H9 (cell line): Measurements from ENCODE around the gene FARS2. TPM values are rescaled to one million over a fixed set of nuclear protein-coding genes. Genes with fewer than 3 reads are reported as not detected.

Experiments
- DNase-seq: peaks from one replicate; pipeline ENCODE4 v3.0.0-alpha.2; 2017
- H2AFZ ChIP-seq: one replicate; pipeline ENCODE4 v1.6.1; 2013; ENCODE audit warnings: mild to moderate bottlenecking, low read length, control low read depth, moderate library complexity
- H2AK5ac ChIP-seq: 2 replicates; pipeline ENCODE4 v1.6.1; 2013; ENCODE audit warnings: low read length, control low read depth, mixed read lengths; ENCODE audit not compliant: insufficient read length
- H2BK120ac ChIP-seq: one replicate; pipeline ENCODE4 v1.6.1; 2013; ENCODE audit warnings: low read depth, mild to moderate bottlenecking, low read length, control low read depth, inconsistent platforms; ENCODE audit not compliant: poor library complexity, severe bottlenecking
- H2BK12ac ChIP-seq: 2 replicates; pipeline ENCODE4 v1.6.1; 2013; ENCODE audit warnings: low read length, control low read depth, mixed read lengths, low read depth; ENCODE audit not compliant: insufficient read length
- H2BK15ac ChIP-seq: 2 replicates; pipeline ENCODE4 v1.6.1; 2013; ENCODE audit warnings: low read depth, low read length, control low read depth
- H2BK20ac ChIP-seq: one replicate; pipeline ENCODE4 v1.6.1; 2013; ENCODE audit warnings: low read depth, mild to moderate bottlenecking, low read length, control low read depth, inconsistent platforms; ENCODE audit not compliant: poor library complexity, severe bottlenecking
- H2BK5ac ChIP-seq: 2 replicates; pipeline ENCODE4 v1.6.1; 2013; ENCODE audit warnings: low read length, control low read depth, mixed read lengths; ENCODE audit not compliant: insufficient read length
- H3K14ac ChIP-seq: 2 replicates; pipeline ENCODE4 v1.6.1; 2013; ENCODE audit warnings: low read length, control low read depth; ENCODE audit not compliant: insufficient read depth
- H3K18ac ChIP-seq: 2 replicates; pipeline ENCODE4 v1.6.1; 2013; ENCODE audit warnings: low read depth, mild to moderate bottlenecking, mixed read lengths, low read length, control low read depth; ENCODE audit not compliant: insufficient read length
- H3K23ac ChIP-seq: 2 replicates; pipeline ENCODE4 v1.6.1; 2013; ENCODE audit warnings: low read length, control low read depth, mixed read lengths, low read depth; ENCODE audit not compliant: insufficient read length
- H3K23me2 ChIP-seq: 2 replicates; pipeline ENCODE4 v1.6.1; 2013; ENCODE audit warnings: low read depth, mild to moderate bottlenecking, mixed read lengths, low read length, control low read depth; ENCODE audit not compliant: insufficient read length, poor library complexity, severe bottlenecking
- H3K27ac ChIP-seq: 2 replicates; pipeline ENCODE4 v1.5.1; 2013; ENCODE audit warnings: low read length, control low read depth, mixed read lengths, low read depth; ENCODE audit not compliant: insufficient read length
- H3K27me3 ChIP-seq: 2 replicates; pipeline ENCODE4 v1.6.1; 2013; ENCODE audit warnings: low read length, control low read depth, inconsistent platforms; ENCODE audit not compliant: insufficient read depth
- H3K4ac ChIP-seq: 2 replicates; pipeline ENCODE4 v1.6.1; 2013; ENCODE audit warnings: low read depth, mild to moderate bottlenecking, control low read depth, inconsistent platforms, low read length, moderate library complexity
- H3K4me1 ChIP-seq: 2 replicates; pipeline ENCODE4 v1.6.1; 2013; ENCODE audit warnings: low read length, control low read depth, inconsistent platforms; ENCODE audit not compliant: insufficient read depth
- H3K4me2 ChIP-seq: 2 replicates; pipeline ENCODE4 v1.6.1; 2013; ENCODE audit warnings: low read length, control low read depth, mixed read lengths; ENCODE audit not compliant: insufficient read length, insufficient read depth
- H3K56ac ChIP-seq: 2 replicates; pipeline ENCODE4 v1.6.1; 2013; ENCODE audit warnings: low read depth, mild to moderate bottlenecking, mixed read lengths, low read length, control low read depth; ENCODE audit not compliant: insufficient read length
- H3K79me1 ChIP-seq: 2 replicates; pipeline ENCODE4 v1.6.1; 2013; ENCODE audit warnings: low read depth, mild to moderate bottlenecking, moderate library complexity, low read length, control low read depth, inconsistent platforms; ENCODE audit not compliant: insufficient read depth, poor library complexity, severe bottlenecking
- H3K79me2 ChIP-seq: 2 replicates; pipeline ENCODE4 v1.6.1; 2013; ENCODE audit warnings: low read length, control low read depth, inconsistent platforms; ENCODE audit not compliant: insufficient read depth
- H3K9ac ChIP-seq: 2 replicates; pipeline ENCODE4 v1.6.1; 2013; ENCODE audit warnings: low read length, control low read depth, mixed read lengths; ENCODE audit not compliant: insufficient read length; ENCODE audit errors: extremely low read depth
- H3K9me3 ChIP-seq: one replicate; pipeline ENCODE4 v1.6.1; 2013; ENCODE audit warnings: low read depth, low read length, inconsistent platforms; ENCODE audit not compliant: control insufficient read depth
- H3T11ph ChIP-seq: one replicate; pipeline ENCODE4 v1.6.1; 2013; ENCODE audit warnings: mild to moderate bottlenecking, low read length, control low read depth, inconsistent platforms
- H4K20me1 ChIP-seq: one replicate; pipeline ENCODE4 v1.6.1; 2013; ENCODE audit not compliant: control insufficient read depth, insufficient read length, insufficient read depth
- H4K5ac ChIP-seq: 2 replicates; pipeline ENCODE4 v1.6.1; 2013; ENCODE audit warnings: low read depth, mild to moderate bottlenecking, mixed read lengths, low read length, control low read depth; ENCODE audit not compliant: insufficient read length
- H4K8ac ChIP-seq: replicated peaks from 2 replicates; pipeline ENCODE4 v1.6.1; 2013; ENCODE audit warnings: low read length, control low read depth, mixed read lengths, low read depth; ENCODE audit not compliant: insufficient read length
- H4K91ac ChIP-seq: 2 replicates; pipeline ENCODE4 v1.6.1; 2013; ENCODE audit warnings: low read depth, mild to moderate bottlenecking, moderate library complexity, mixed read lengths, low read length, control low read depth; ENCODE audit not compliant: insufficient read length
- H3K27ac Mint-ChIP-seq, 3 experiments: 2 replicates in 2 of 3; 3 replicates in 1 of 3; pipeline ENCODE4 v1.8.0; 2020 to 2021; ENCODE audit warnings: mixed read lengths in 3 of 3, mild to moderate bottlenecking in 1 of 3, moderate library complexity in 1 of 3
- H3K27me3 Mint-ChIP-seq: 2 replicates; pipeline ENCODE4 v1.8.0; 2021; ENCODE audit warnings: low read depth, mild to moderate bottlenecking, moderate library complexity, mixed read lengths
- H3K36me3 Mint-ChIP-seq, 3 experiments: 2 replicates in 2 of 3; 3 replicates in 1 of 3; pipeline ENCODE4 v1.8.0; 2020 to 2021; ENCODE audit warnings: low read depth in 3 of 3, mixed read lengths in 3 of 3; ENCODE audit not compliant: insufficient read depth in 1 of 3
- H3K4me1 Mint-ChIP-seq, 2 experiments: 2 replicates each; pipeline ENCODE4 v1.8.0; 2020; ENCODE audit warnings: mixed read lengths in 2 of 2
- H3K4me3 Mint-ChIP-seq, 2 experiments: 2 replicates in 1 of 2; 3 replicates in 1 of 2; pipeline ENCODE4 v1.8.0; 2020 to 2021; ENCODE audit warnings: mild to moderate bottlenecking in 2 of 2, mixed read lengths in 2 of 2, moderate library complexity in 1 of 2
- H3K9me3 Mint-ChIP-seq, 2 experiments: 2 replicates in 1 of 2; 3 replicates in 1 of 2; pipeline ENCODE4 v1.8.0; 2020; ENCODE audit warnings: mild to moderate bottlenecking in 2 of 2, mixed read lengths in 2 of 2, moderate library complexity in 1 of 2
- CTCF ChIP-seq: fragments of 200-600 bp; sonication (generic); conservative IDR thresholded peaks from 3 replicates; pipeline ENCODE4 v1.8.0; 2021; ENCODE audit warnings: antibody characterized with exemption, mild to moderate bottlenecking
- WGBS: extraction: QIAGEN DNeasy Blood & Tissue Kit; methylation state at CpG from one replicate; pipeline ENCODE4 v1.1.7; 2013; ENCODE audit warnings: missing lambda C conversion rate, low lambda C conversion rate, mixed read lengths; ENCODE audit not compliant: insufficient read length; ENCODE audit errors: extremely low coverage; 5-methylcytosine and 5-hydroxymethylcytosine counted together
- total RNA-seq: library from RNA; stranded (reverse); gene quantifications from 2 replicates; pipeline ENCODE4 v1.2.1, GENCODE V29; 2021

FARS2 gene
- total RNA-seq, 1 experiment from 2014 or later, result 8.5 TPM

- H2BK120ac ChIP-seq, result no peak overlapping the region
- H3K27me3 Mint-ChIP-seq, result no peaks in the 10 kb centered on the region
- H3K9me3 Mint-ChIP-seq, result peaks cover 0 to 11% of the 10 kb centered on the region in 2 experiments; a peak in 3 of 5 replicates
- no peak for DNase-seq
- no peaks in the 10 kb centered on the region for H3K23me2 ChIP-seq
- no peak overlapping the region for H3K27ac ChIP-seq
- H3T11ph ChIP-seq, result no peak overlapping the region
- H3K9me3 ChIP-seq, result no peaks in the 10 kb centered on the region
- H4K8ac ChIP-seq, result no peak overlapping the region
- H4K5ac ChIP-seq, result no peak overlapping the region
- H2AK5ac ChIP-seq, result no peak overlapping the region
- H3K36me3 Mint-ChIP-seq, result peaks cover 0 to 7% (median 7%) of the 10 kb centered on the region in 3 experiments; a peak in 5 of 7 replicates
- WGBS, result no CpG with 5 or more reads among the region's 3 CpGs
- H3K18ac ChIP-seq, result no peak overlapping the region
- no peak overlapping the region for H2BK15ac ChIP-seq
- TF ChIP-seq CTCF, result no peak
- H3K27me3 ChIP-seq, result no peaks in the 10 kb centered on the region
- no peak overlapping the region for H4K91ac ChIP-seq
- H3K4me1 ChIP-seq, result no peaks in the 10 kb centered on the region; the same call in 1 of the 2 replicates
- H3K79me2 ChIP-seq, result no peaks in the 10 kb centered on the region
- H3K56ac ChIP-seq, result no peak overlapping the region
- H3K4me1 Mint-ChIP-seq, result peaks cover 23 to 25% of the 10 kb centered on the region in 2 experiments
- no peak overlapping the region for H3K4me3 Mint-ChIP-seq
- H2BK20ac ChIP-seq, result no peak overlapping the region
- H3K4me2 ChIP-seq, result no peak overlapping the region
- H3K4ac ChIP-seq, result no peak overlapping the region
- no peaks in the 10 kb centered on the region for H3K79me1 ChIP-seq
- no peak overlapping the region for H3K14ac ChIP-seq
- H4K20me1 ChIP-seq, result no peaks in the 10 kb centered on the region
- H2AFZ ChIP-seq, result no peak overlapping the region
- no peak overlapping the region for H3K9ac ChIP-seq
- no peak overlapping the region for H2BK5ac ChIP-seq
- no peak overlapping the region for H2BK12ac ChIP-seq
- H3K27ac Mint-ChIP-seq, result no peak overlapping the region
- no peak overlapping the region for H3K23ac ChIP-seq
Measured at GRCh38 chr6:5567352-5567751, 306.0 kb downstream of the FARS2 start.
